Measurements from ENCODE around the gene FOXF1.

GRCh38 chr16:86528061-86528929, 18.0 kb downstream of the FOXF1 start:
- TF ChIP-seq, protein P1, sequence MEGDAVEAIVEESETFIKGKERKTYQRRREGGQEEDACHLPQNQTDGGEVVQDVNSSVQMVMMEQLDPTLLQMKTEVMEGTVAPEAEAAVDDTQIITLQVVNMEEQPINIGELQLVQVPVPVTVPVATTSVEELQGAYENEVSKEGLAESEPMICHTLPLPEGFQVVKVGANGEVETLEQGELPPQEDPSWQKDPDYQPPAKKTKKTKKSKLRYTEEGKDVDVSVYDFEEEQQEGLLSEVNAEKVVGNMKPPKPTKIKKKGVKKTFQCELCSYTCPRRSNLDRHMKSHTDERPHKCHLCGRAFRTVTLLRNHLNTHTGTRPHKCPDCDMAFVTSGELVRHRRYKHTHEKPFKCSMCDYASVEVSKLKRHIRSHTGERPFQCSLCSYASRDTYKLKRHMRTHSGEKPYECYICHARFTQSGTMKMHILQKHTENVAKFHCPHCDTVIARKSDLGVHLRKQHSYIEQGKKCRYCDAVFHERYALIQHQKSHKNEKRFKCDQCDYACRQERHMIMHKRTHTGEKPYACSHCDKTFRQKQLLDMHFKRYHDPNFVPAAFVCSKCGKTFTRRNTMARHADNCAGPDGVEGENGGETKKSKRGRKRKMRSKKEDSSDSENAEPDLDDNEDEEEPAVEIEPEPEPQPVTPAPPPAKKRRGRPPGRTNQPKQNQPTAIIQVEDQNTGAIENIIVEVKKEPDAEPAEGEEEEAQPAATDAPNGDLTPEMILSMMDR (conservative IDR thresholded peaks at IDR 0.05 in 1 of 2, IDR thresholded peaks at IDR 0.05 in 1 of 2; ENCODE audit: low read depth in 1 of 2, low read length in 2 of 2) = no peak
- no peak for TF ChIP-seq EZH2 (IDR thresholded peaks at IDR 0.05; ENCODE audit: low read length, missing control alignments)
